Measurements from ENCODE around the gene ADNP. TPM values are rescaled to one million over a fixed set of nuclear protein-coding genes. Genes with fewer than 3 reads are reported as not detected.
"Not testable (repeated sequence)": the region's sequence is repeated elsewhere in the genome, so short reads cannot be mapped to it uniquely, and the experiment has no call there.

Gene ADNP
- total RNA-seq, 1 donor from 2014 or later, result 79.3 TPM

DNA sequence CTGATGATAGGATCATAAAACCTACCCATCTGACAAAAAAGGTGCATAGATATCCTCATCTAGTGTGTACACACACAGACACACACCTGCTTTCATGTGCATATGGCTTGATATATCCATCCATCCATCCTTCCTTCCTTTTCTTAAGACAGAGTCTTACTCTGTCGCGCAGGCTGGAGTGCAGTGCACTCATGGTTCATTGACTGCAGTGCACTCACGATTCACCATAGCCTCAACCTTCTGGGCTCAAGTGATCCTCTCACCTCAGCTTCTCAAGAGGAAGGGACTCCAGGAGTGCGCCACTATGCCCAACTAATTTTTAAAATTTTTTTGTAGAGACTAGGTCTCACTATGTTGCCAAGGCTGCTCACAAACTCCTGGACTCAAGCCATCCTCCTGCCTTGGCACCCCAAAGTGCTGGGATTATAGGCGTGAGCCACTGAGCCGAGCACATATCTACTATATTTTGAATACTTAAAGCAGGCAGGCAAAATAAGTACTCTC lies 27.1 kb downstream of the ADNP start:
- intact Hi-C loops (cut with micrococcal nuclease), result no loop called here

DNA sequence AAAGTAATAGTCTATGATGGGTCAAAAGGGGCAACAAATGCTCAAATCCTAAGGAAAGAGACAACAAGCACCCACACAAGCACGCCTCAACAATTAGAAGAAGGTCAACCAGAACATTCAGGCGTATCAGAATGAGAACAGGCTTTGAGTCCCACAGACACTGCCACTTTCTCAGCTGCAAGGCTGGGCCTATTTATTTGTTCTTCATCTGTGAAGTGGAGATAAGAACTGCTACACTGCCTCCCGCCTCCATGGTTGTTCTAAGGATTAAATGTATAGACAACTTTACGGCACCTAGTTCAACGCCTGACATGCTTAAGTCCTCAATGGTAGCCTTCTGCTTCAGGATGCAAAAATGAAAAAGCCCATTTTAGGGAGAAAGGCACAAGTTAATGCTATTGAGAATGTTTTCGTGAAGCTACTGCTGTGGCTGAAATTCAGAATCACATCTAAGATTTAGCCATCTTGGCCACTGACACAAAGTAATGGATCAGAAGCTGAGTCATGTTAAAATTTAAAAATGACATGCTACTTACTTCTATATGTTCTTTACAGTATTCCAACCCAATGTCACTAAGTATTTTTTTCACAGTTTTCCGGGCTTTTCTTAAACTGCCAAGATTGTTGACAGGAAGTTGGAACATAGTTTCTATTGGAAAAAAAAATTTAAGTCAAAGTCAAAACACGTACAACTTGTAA lies 27.7 kb downstream of the ADNP start:
- intact Hi-C loops (cut with micrococcal nuclease), result no loop called here

DNA sequence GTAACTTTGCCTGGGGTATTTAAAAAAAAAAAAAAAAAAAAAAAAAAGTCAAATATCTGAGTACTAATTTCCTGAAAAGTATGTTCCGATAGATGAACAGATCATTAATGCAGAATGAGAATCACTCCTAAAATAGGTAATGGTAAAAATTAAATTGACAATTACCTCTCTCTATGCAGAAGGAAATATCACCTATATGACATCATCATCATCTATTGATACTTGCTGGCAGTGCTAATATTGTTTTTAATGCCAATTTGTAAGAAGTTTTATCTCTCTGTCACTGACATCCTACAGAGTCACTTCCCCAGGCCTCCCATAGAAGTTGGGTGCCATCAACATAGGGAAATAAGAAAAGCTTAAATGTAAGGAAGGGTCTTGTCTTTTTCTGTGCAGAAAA lies 29.9 kb downstream of the ADNP start:
- intact Hi-C loops (cut with micrococcal nuclease), result no loop called here

DNA sequence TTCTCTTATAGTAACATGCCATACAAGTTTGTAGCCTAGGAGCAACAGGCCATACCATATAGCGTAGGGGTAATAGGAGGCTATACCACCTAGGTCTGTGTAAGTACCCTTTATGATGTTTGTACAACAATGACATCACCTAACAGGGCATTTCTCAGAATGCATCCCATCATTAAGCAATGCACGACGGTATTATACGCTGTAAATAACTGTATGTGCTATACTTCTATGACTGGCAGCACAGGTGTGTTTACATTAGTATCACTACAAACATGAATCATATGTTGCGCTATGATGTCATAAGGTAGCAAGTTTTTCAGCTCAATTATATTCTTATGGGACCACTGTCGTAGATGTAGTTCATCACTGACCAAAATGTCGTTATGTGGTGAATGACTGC lies 31.0 kb downstream of the ADNP start:
- intact Hi-C loops (cut with micrococcal nuclease), result no loop called here

DNA sequence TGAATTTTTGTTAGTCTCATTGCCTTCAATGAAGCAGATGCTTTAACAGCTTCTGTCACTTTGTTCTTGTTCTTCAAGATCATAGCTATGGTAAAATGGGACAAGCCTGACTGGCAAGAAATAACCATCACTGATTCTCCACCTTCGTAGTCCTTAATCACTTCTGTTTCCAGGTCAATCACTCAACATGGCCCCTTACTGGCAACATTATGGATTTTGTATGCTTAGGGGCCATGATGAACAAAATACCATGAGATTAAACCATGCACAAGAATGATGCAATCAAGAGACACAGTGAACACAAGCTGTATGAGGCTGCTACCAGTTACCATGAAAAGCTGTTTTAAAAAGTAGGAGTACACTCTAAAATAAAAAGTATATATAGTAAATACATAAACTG lies 32.8 kb downstream of the ADNP start:
- intact Hi-C loops (cut with micrococcal nuclease), result no loop called here

DNA sequence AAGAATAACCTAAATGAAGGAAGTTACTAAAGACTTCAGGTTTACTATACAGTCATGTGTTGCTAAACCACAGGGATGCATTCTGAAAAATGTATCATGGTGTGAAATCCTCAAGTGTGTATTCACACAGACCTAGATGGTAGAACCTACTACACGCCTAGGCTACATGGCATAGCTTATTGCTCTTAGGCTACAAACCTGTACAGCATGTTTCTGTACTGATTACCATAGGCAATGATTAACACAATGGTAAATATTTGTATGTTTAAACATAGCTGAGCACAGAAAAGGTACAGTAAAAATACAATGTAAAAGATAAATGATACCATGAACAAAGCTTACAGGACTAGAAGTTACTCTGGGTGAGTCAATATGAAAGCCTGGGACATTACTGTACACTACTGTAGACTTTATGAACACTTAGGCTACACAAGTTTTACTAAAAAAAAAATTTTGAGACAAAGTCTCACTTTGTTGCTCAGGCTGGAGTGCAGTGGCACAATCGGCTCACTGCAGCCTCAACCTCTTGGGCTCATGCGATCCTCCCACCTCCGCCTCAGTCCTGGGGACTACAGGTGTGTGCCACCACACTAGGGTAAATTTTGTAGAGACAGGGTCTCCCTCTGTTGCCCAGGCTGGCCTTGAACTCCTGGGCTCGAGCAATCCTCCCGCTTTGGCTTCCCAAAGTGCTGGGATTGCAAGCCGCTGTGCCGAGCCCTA lies 36.0 kb downstream of the ADNP start:
- intact Hi-C loops (cut with micrococcal nuclease), result loop anchor here (2.0 kb wide), 1 partner anchor 34 kb away; no protein-coding TSS in a partner anchor

DNA sequence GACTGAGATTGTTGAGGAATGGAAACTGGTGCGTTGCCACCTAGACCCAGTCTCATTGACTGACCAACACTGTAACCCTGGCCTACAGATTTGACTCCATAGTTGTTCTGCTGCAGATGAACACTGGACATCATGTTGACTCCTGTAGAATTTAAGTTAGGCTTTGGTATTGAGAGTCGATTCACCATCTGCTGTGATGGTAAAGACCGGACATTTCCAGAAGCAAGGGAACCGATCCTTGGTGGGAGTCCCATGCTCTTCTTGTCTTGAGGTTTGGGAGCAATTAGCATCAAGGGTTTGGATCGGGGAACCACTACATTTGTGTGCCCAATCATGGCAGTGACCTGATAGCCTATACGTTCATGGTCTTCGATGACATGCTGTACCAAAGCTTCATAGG lies 37.6 kb downstream of the ADNP start:
- intact Hi-C loops (cut with micrococcal nuclease), result loop anchor here (2.0 kb wide), 1 partner anchor 35 kb away; no protein-coding TSS in a partner anchor

DNA sequence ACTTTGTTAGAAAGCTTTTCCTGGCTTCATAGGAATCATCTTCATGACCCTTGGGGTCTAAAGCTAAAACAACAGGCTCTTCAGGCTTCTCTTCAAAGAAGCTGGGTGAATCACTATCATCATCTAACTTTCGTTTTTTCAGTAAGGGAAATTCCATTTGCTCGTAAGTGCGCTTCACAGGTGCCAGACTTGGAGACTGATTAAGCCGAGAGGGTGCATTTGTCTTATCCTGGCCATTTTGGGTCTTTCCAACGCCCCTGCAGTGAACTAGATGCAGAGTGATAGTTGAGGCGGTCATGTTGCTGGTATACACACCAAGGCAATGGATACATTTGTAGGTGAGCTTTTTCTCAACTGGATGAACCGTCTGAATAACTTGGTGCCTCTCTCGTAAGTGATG lies 38.8 kb downstream of the ADNP start:
- intact Hi-C loops (cut with micrococcal nuclease), result no loop called here

DNA sequence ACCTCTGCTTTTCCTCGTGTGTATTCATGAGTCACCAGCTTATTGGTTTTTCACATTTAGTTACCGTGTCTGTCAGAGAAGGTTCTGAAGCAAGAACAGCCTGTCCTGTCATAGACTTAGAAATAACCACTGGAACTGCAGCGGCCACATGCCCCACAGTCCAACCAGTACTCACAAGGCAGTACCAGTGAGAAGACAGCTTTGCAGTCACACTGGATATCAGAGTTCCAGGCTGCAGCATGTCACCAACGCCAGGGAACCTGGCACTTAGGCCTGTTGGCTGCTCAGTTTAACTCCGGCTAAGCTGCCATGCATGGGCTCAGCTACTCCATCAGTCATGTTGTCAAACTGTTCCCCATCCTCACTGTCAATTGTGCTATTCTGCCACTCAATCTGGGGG lies 40.1 kb downstream of the ADNP start:
- intact Hi-C loops (cut with micrococcal nuclease), result no loop called here

DNA sequence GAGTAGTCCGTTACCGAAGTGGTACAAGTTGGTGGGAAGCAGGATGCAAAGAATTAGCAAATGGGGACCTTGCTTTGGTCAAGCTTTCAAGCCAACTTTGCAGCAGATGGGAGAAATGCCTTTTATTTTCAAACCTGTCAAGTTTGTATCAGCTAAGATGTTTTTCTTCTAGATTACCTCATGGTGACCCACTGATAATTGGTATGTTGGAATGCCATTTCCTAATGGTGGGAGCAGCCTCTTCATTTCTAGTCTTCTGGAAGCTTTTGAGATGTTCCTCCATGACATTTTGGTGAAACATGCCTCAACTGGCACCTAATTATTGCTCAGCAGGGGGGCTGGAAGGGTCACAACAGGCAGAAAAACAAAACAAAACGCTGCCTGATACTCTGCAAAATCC lies 43.7 kb downstream of the ADNP start:
- intact Hi-C loops (cut with micrococcal nuclease), result no loop called here

DNA sequence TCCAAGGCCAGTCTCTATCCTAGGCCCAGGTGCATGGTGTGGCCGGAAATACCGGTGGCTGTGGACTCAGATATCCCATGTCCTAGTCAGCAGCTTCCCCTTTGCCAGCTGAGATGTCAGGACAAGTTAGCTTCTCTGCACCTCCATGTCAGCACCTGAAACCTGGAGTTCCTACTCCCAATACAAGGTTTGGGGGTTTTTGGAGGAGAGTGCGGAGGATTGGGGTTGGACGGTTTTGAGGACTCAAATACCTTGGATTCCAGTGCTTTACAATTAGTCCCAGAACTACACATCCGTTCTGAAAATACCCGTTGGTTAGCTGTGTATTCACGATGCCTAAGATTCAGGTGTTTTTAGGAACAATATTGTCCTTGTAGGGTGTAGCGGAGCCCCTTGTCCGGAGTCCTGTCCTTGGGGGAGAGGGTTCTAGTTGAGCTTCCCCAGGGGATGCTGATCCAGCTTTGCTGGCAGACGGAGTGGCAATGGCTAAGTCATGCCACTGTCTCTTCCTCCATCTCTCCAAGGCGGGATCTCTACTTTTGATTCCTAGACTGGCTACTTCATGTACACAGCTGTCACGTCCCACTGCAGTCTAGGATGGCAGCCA lies 45.0 kb downstream of the ADNP start:
- intact Hi-C loops (cut with micrococcal nuclease), result no loop called here

DNA sequence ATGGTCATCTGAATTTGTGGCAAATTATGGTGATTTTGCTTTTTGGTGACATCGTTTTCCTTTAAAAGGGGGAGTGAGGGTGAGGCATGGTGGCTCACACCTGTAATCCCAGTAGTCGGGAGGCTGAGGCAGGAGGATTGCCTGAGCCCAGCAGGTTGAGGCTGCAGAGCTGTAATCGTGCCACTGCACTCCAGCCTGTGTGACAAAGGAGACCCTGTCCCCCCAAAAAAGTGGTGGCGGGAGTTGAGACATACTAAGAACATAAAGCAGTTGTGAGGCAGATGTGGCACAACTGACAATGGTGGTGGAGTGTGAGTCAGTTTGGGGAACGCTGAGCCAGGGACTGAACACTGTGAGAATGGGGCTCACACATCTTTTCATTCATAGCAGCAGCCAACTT lies 45.5 kb downstream of the ADNP start:
- intact Hi-C loops (cut with micrococcal nuclease), result no loop called here

DNA sequence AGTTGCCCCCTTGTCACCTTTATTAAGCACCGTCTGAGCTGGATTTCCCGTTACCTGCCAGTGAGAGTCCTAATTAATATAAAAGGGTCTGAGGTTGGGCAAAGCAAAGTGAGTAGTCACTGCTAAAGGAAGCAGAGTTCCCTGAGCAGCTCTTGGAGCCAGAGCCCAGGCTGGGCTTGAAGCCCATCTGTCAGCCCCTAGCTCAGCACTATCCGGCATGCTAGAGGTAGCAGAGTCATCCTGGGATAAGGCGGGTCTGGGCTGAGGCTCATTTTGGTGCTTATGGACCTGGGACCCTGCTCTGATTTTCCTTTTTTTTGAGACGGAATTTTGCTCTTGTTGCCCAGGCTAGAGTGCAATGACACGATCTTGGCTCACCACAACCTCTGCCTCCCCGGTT lies 46.2 kb downstream of the ADNP start:
- intact Hi-C loops (cut with micrococcal nuclease), result no loop called here

DNA sequence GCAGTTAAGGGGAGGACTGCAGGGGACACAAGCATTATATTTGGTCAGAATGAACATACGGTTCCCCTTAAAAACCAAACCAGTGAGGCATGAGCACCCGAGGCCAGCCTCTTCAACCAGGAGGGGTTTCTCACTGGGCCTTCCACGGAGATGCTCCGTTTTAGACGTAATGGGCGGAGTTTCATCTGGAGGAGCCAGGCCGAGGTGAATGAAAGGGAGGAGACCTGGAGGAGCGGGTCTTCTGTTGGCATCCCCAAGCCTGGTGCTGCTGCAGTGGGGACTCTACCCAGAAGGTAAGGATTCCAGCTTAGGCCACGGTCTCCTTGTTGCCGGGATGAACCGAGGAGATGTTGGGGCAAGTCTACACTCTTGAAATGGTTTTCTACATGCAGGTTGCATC lies 47.4 kb downstream of the ADNP start:
- intact Hi-C loops (cut with micrococcal nuclease), result no loop called here

DNA sequence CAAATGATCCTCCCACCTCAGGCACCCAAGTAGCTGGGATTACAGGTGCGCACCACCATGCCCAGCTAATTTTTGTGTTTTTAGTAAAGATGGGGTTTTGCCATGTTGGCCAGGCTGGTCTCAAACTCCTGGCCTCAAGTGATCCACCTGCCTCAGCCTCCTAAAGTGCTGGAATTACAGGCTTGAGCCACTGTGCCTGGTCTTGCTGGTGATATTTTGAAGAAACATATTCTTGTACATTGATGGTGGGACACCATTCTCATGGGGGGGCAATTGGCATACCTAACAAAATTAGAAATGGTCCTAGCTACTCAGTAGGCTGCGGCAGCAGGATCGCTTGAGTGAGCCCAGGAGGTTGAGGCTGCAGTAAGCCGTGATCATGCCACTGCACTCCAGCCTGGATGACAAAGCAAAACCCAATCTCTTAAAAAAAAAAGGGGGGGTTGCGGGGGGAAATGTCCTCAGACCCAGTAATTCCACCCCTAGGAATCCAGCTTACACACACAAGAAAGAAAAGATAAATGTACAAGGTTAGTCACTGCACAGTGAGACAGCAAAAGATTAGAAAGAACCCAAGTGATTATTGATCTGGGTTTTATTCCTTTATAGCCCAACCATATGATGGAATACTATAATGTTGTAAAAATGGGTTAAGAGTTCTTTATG lies 49.3 kb downstream of the ADNP start:
- intact Hi-C loops (cut with micrococcal nuclease), result not testable (repeated sequence)

DNA sequence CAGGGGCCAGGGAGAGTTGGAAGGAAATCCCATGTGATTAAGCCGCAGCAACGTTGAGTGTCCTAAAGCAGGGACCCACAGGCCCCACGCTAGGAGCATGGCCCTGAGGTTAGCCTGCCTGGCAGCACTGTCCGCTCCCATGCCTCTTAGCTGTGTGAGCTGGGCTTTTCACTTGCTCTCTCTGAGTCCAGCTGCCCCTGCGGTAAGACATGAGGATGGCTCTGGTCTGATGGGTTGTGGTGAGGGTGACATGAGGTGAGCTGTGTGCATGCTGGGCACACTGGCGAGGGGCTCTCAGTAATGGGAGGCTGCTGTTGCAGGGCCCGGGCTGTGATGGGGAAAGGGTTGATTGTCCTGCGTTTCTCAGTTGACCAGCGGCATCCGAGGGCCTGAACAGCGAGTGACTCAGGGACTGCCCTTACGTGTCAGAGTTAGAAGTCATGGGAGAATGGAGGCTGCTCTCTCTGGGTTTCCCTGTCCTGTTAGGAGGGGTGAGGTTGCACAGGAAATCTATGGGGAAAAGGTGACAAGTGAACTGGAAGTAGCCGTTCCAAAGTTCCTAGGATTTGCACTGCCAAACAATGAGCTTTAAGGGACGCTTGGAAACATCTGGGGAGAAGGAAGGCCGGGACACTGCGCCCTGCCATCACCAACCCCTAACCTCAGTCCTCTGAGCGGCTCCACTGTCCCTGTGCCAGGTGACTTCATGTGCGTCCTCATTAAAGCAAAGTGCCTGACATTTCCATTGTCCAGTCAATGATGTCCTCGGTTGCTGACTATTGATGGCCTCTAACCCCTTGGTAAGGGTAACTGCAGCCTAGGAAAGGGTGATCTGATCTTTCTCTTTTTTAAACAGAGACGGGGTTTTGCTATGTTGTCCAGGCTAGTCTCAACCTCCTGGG lies 51.3 kb downstream of the ADNP start:
- intact Hi-C loops (cut with micrococcal nuclease), result no loop called here

DNA sequence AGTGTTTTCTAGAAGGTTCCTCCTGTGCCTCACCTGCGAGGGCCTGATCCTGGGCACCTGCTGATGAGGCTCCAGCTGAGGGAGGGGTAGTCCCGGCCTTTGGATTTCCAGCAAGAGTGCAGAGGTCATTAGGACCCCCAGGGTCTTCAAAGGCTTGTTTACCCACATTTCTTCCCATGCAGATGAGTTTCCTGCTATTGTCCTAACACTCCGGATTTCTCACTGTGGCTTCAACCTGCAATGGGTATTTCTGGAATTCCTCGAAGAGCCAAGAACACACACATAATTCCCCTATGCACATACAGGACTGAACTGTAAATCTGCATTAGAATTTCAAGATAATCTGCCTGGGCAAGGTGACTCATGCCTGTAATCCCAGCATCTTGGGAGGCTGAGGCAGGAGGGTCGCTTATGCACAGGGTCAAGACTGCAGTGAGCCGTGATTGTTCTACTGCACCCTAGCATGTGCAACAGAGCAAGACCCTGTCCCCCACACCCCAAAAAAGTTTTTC lies 53.9 kb downstream of the ADNP start:
- intact Hi-C loops (cut with micrococcal nuclease), result no loop called here

DNA sequence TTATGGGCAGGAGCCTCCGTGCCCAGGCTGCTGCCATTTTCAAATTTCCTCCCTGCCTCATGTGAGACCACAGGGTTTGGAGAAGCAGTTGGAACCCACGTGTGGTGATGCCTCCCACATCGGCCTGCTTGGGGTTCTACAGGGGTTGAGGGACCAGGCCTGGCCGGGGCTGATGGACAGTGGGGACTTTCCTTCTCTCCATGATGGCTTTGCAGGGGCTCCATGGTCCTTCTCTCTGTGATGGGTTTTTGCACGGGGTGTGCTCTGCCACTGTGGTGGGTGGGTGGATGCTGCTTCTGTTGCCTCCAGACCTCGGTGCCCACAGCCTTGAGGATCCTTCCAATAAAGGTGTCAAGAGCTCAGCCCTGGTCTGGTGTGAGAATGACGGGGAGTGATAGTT lies 54.4 kb downstream of the ADNP start:
- intact Hi-C loops (cut with micrococcal nuclease), result no loop called here

DNA sequence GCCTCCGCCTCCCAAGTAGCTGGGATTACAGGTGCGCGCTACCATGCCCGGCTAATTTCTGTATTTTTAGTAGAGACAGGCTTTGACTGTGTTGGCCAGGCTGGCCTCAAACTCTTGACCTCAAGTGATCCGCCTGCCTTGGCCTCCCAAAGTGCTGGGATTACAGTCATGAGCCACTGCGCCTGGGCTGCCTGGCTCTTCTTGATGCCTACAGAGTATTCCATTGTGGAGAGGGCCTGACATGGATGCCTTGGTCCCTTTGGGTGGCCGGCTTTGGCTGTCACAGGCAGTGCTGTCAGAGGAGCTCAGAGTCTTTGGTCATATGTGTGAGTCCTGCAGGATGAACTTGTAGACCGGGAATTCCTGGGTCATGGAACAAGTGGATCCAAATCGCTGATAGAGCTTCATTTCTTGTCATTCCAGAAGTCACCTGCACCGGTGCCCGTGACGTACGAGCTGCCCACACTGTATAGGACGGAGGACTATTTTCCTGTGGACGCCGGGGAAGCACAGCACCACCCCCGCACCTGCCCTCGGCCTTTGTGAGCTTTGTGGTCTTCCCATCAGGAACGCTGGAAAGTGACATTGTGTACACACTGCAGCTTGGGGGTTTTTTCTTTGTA lies 55.1 kb downstream of the ADNP start:
- intact Hi-C loops (cut with micrococcal nuclease), result no loop called here

Data from T-helper 1 cell treated with Interleukin-12 subunit alpha and Interleukin-12 subunit beta and Interleukin-4 antibody, amounts not matched to agents 30 ng/mL and 1 ng/mL, for 36 hours (primary cell).